Gastrocnemius medialis (tissue), 4 donors: ENCODE measurements around the gene HK2.

ENCODE experiments used
- POLR2A ChIP-seq, 2 donors: fragments of 450-650 bp; IDR thresholded peaks; one replicate each; pipeline ENCODE4 v1.6.1; 2017; ENCODE audit warnings: antibody characterized with exemption in 2 of 2, mild to moderate bottlenecking in 2 of 2, moderate library complexity in 2 of 2
- TF ChIP-seq, protein P1 (sequence below), 5 experiments: fragments of 450-650 bp in 3 of 5; fragments of 200-600 bp in 2 of 5; sonication (generic) in 2 of 5; IDR thresholded peaks in 4 of 5; conservative IDR thresholded peaks in 1 of 5; 1 replicate in 4 of 5; 2 replicates in 1 of 5; pipeline ENCODE4 v1.5.1; 2016 to 2019; ENCODE audit warnings: antibody characterized with exemption in 5 of 5, mild to moderate bottlenecking in 3 of 5, moderate library complexity in 3 of 5

- TF ChIP-seq, protein P1, sequence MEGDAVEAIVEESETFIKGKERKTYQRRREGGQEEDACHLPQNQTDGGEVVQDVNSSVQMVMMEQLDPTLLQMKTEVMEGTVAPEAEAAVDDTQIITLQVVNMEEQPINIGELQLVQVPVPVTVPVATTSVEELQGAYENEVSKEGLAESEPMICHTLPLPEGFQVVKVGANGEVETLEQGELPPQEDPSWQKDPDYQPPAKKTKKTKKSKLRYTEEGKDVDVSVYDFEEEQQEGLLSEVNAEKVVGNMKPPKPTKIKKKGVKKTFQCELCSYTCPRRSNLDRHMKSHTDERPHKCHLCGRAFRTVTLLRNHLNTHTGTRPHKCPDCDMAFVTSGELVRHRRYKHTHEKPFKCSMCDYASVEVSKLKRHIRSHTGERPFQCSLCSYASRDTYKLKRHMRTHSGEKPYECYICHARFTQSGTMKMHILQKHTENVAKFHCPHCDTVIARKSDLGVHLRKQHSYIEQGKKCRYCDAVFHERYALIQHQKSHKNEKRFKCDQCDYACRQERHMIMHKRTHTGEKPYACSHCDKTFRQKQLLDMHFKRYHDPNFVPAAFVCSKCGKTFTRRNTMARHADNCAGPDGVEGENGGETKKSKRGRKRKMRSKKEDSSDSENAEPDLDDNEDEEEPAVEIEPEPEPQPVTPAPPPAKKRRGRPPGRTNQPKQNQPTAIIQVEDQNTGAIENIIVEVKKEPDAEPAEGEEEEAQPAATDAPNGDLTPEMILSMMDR (IDR thresholded peaks at IDR 0.05 in 4 of 5, conservative IDR thresholded peaks at IDR 0.05 in 1 of 5) = no peak
- no peak for TF ChIP-seq POLR2A (IDR thresholded peaks at IDR 0.05)
These were observed 29.9 kb downstream of the HK2 start for GRCh38 chr2:74863802-74864248.
